Choroid plexus epithelial cell (primary cell): ENCODE results near the gene FDCSP.

Source experiments
- DNase-seq: peaks from one replicate; pipeline ENCODE4 v3.0.0-alpha.2; 2010; ENCODE audit warnings: low read depth
- H3K4me3 ChIP-seq: 2 replicates; pipeline ENCODE4 v1.5.1; 2011; ENCODE audit warnings: low read depth, mild to moderate bottlenecking, control low read depth, low read length, moderate library complexity
- CTCF ChIP-seq: conservative IDR thresholded peaks from 2 replicates; pipeline ENCODE4 v1.5.1; 2011; ENCODE audit warnings: low read depth, mild to moderate bottlenecking, control low read depth, inconsistent platforms, low read length, moderate library complexity

Gene FDCSP

GRCh38 chr4:70225824-70226223 is at the start of gene FDCSP:
Gene FDCSP, plus strand, starts transcription at chr4:70226124. Its CDS starts 5,071 bp downstream, at chr4:70231195.
- no peak for DNase-seq
- no peak within 1 kb of the TSS for H3K4me3 ChIP-seq

DNA sequence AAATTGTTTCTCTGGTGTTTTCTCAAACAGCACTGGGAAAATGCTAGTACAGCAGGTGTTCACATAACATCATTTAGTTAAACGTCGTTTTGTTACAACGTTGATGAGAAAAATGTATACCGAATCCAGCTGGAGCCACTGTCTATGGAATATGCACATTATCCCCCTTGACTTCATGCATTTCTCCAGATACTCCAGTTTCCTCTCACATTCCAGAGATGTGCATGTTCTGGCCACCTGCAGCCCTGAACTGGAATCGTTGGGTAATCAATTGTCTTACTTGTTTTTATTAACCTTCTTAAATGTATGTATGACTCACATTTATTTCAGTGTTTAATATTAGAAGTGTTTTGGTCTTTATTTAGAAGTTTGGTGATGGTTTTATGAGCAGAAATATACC is 48.8 kb upstream of the FDCSP start:
- no peak for TF ChIP-seq CTCF
- H3K4me3 ChIP-seq, result no peak overlapping the region
- DNase-seq, result no peak

More at GRCh38 chr4:70225824-70226223, at the start of gene FDCSP:
- TF ChIP-seq CTCF, result no peak

- no peak overlapping the region for H3K4me3 ChIP-seq
- no peak for DNase-seq
- TF ChIP-seq CTCF, result no peak
Observed at GRCh38 chr4:70178075-70178660, 47.8 kb upstream of the FDCSP start.

- H3K4me3 ChIP-seq, result no peak overlapping the region
- TF ChIP-seq CTCF, result no peak
- DNase-seq, result no peak
Observed at GRCh38 chr4:70179811-70180210, 46.1 kb upstream of the FDCSP start.

DNA sequence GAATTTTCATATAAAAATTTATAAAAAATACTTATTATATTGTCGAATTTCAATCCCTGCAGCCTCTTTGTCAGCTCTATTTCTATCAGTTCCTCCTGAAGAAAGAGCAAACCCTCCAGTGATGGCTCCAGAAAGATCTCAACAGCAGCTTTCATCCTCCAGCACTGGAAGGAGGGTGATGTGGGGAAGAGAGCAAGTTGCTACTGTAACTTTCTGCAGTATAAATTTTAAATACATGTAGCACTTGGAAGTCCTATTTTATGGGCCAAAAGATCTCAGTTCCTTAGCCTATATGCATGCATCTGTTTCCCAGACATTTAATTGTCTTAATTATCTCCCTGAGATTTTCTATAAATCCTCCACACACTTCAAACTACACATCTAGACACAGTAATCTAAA is 44.1 kb upstream of the FDCSP start:
- no peak for DNase-seq
- no peak for TF ChIP-seq CTCF
- no peak overlapping the region for H3K4me3 ChIP-seq

DNA sequence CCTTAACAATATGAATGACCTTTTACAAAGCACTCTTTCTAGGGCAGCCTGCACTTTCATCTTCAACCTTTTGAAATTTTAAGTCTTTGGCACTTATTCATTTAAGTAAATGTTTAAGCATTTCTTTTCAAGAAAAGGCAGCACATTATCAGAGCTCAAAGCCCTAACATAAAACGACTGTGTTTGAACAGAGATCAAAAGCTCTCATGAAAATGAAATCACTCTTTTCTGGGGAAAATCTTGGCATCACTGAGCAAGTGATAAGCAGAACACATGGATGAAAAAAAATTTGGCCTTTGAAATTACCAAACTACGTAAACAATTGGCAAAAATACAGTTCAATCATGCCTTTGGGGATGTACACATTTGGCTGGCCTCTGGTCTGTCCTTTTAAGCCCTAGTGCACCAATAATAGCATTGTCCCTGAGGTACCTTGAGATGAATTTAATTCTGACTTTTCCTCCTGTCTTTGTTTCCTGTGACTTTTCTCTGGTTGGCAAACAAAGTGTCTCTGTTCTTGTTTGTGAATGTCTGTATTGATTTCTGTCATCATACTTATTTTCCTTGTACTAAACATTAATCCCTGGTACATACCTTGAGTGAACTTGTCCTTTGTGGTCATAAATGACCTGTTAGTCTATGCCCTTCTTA is 43.3 kb upstream of the FDCSP start:
- H3K4me3 ChIP-seq, result no peak overlapping the region
- TF ChIP-seq CTCF, result no peak
- DNase-seq, result no peak
